Activated T-cell treated with anti-CD3 and anti-CD28 coated beads for 4 hours (primary cell): ENCODE measurements around the gene FGF14.

ENCODE experiments used
- DNase-seq: peaks from one replicate; pipeline ENCODE4 v3.0.0-alpha.2; 2020

Gene FGF14

GRCh38 chr13:101697745-101698144 is 704.1 kb downstream of the FGF14 start:
- DNase-seq, result no peak

- no peak for DNase-seq
These were observed 705.9 kb downstream of the FGF14 start for GRCh38 chr13:101695870-101696516.

GRCh38 chr13:101691341-101691860 is 710.4 kb downstream of the FGF14 start:
- DNase-seq, result no peak

GRCh38 chr13:101690871-101691270 is 711.0 kb downstream of the FGF14 start:
- DNase-seq, result no peak

- no peak for DNase-seq
These were observed 715.8 kb downstream of the FGF14 start for GRCh38 chr13:101686003-101686402.

- no peak for DNase-seq
These were observed 720.0 kb downstream of the FGF14 start for GRCh38 chr13:101681834-101682233.

GRCh38 chr13:101673360-101674105 is 728.3 kb downstream of the FGF14 start:
- no peak for DNase-seq

GRCh38 chr13:101661839-101662238 is 740.0 kb downstream of the FGF14 start:
- DNase-seq, result no peak
